Measurements from ENCODE around the gene GRID1. TPM values are rescaled to one million over a fixed set of nuclear protein-coding genes. Genes with fewer than 3 reads are reported as not detected.

GRID1 gene
- total RNA-seq, 1 experiment from 2014 or later, result 0.37 TPM

GRCh38 chr10:86373251-86373650 lies 6.7 kb upstream of the GRID1 start:
- no peak for TF ChIP-seq MAX (CRISPR knock-in tag; IDR thresholded peaks at IDR 0.05)
- no peak for TF ChIP-seq RORB (CRISPR knock-in tag; IDR thresholded peaks at IDR 0.05)
- TF ChIP-seq USF1 (CRISPR knock-in tag; IDR thresholded peaks at IDR 0.05), result no peak
- H3K27ac Mint-ChIP-seq, result no peak overlapping the region
- ATAC-seq (no peak), DNase-seq (ENCODE audit: low spot score) (peak; percentile 1)
- H3K4me1 Mint-ChIP-seq, result no peaks in the 10 kb centered on the region
- POLR2A ChIA-PET, result no interaction called here
- no peak overlapping the region for H3K4me3 Mint-ChIP-seq
- CTCF ChIA-PET, result interaction anchor here (0.6 kb wide), 1 partner anchor 259 kb away, joined by 3 read pairs; no protein-coding TSS in a partner anchor
- H3K9me3 Mint-ChIP-seq, result no peaks in the 10 kb centered on the region
- H3K36me3 Mint-ChIP-seq, result no peaks in the 10 kb centered on the region
- peaks cover 80% of the 10 kb centered on the region for H3K27me3 Mint-ChIP-seq (ENCODE audit: low read depth)

GRCh38 chr10:86372784-86373239 lies 6.2 kb upstream of the GRID1 start:
- Mint-ChIP-seq H3K27ac (no peak overlapping the region), H3K36me3 (no peaks in the 10 kb centered on the region), H3K4me3 (no peak overlapping the region), H3K9me3 (no peaks in the 10 kb centered on the region), H3K27me3 (ENCODE audit: low read depth) (peaks cover 82% of the 10 kb centered on the region), H3K4me1 (no peaks in the 10 kb centered on the region)
- no peak for TF ChIP-seq TEAD1 (CRISPR knock-in tag; IDR thresholded peaks at IDR 0.05)
- TF ChIP-seq CREM (CRISPR knock-in tag; IDR thresholded peaks at IDR 0.05), result no peak
- TF ChIP-seq, protein P1, sequence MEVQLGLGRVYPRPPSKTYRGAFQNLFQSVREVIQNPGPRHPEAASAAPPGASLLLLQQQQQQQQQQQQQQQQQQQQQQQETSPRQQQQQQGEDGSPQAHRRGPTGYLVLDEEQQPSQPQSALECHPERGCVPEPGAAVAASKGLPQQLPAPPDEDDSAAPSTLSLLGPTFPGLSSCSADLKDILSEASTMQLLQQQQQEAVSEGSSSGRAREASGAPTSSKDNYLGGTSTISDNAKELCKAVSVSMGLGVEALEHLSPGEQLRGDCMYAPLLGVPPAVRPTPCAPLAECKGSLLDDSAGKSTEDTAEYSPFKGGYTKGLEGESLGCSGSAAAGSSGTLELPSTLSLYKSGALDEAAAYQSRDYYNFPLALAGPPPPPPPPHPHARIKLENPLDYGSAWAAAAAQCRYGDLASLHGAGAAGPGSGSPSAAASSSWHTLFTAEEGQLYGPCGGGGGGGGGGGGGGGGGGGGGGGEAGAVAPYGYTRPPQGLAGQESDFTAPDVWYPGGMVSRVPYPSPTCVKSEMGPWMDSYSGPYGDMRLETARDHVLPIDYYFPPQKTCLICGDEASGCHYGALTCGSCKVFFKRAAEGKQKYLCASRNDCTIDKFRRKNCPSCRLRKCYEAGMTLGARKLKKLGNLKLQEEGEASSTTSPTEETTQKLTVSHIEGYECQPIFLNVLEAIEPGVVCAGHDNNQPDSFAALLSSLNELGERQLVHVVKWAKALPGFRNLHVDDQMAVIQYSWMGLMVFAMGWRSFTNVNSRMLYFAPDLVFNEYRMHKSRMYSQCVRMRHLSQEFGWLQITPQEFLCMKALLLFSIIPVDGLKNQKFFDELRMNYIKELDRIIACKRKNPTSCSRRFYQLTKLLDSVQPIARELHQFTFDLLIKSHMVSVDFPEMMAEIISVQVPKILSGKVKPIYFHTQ (CRISPR knock-in tag; IDR thresholded peaks at IDR 0.05), result no peak
- no peak for TF ChIP-seq NFATC4 (CRISPR knock-in tag; IDR thresholded peaks at IDR 0.05)
- TF ChIP-seq ESRRA (CRISPR knock-in tag; IDR thresholded peaks at IDR 0.05; ENCODE audit: borderline replicate concordance), result no peak
- TF ChIP-seq ZNF138 (CRISPR knock-in tag; conservative IDR thresholded peaks at IDR 0.05), result no peak
- no peak for TF ChIP-seq ATF3 (CRISPR knock-in tag; conservative IDR thresholded peaks at IDR 0.05)
- TF ChIP-seq ZNF532 (CRISPR knock-in tag; IDR thresholded peaks at IDR 0.05; ENCODE audit: borderline replicate concordance), result no peak
- ChIA-PET POLR2A (interaction anchor here (1.6 kb wide), 1 partner anchor 15 kb away, joined by 3 read pairs; no protein-coding TSS in a partner anchor), CTCF (no interaction called here)
- DNase-seq (ENCODE audit: low spot score) (peak; percentile 6), ATAC-seq (no peak)

GRCh38 chr10:86372119-86372783 lies 5.7 kb upstream of the GRID1 start:
- Mint-ChIP-seq H3K27ac (no peak overlapping the region), H3K9me3 (no peaks in the 10 kb centered on the region), H3K4me1 (no peaks in the 10 kb centered on the region), H3K27me3 (ENCODE audit: low read depth) (peaks cover 87% of the 10 kb centered on the region), H3K4me3 (no peak overlapping the region), H3K36me3 (no peaks in the 10 kb centered on the region)
- ChIA-PET CTCF (interaction anchor here (0.8 to 6.2 kb wide), 6 partner anchors 9 to 213 kb away, joined by 3 to 51 read pairs (median 4); no protein-coding TSS in a partner anchor), POLR2A (interaction anchor here (0.5 to 1.6 kb wide), 3 partner anchors 16 to 20 kb away, joined by 3 read pairs; no protein-coding TSS in a partner anchor)
- no peak for DNase-seq (ENCODE audit: low spot score)
- no peak for ATAC-seq
- no peak for TF ChIP-seq SP1 (CRISPR knock-in tag; conservative IDR thresholded peaks at IDR 0.05)
- no peak for TF ChIP-seq RORB (CRISPR knock-in tag; IDR thresholded peaks at IDR 0.05)
- TF ChIP-seq FOXJ3 (CRISPR knock-in tag; IDR thresholded peaks at IDR 0.05; ENCODE audit: borderline replicate concordance), result no peak
- no peak for TF ChIP-seq PRRX2 (CRISPR knock-in tag; IDR thresholded peaks at IDR 0.05)
- TF ChIP-seq E2F4 (CRISPR knock-in tag; IDR thresholded peaks at IDR 0.05; ENCODE audit: borderline replicate concordance, low read depth), result no peak
- TF ChIP-seq ATF2 (CRISPR knock-in tag; IDR thresholded peaks at IDR 0.05; ENCODE audit: borderline replicate concordance, low read depth), result no peak
- no peak for TF ChIP-seq TCF7 (CRISPR knock-in tag; IDR thresholded peaks at IDR 0.05; ENCODE audit: low read depth)
- no peak for TF ChIP-seq NFE2L1 (CRISPR knock-in tag; IDR thresholded peaks at IDR 0.05)
- TF ChIP-seq TEAD4 (CRISPR knock-in tag; IDR thresholded peaks at IDR 0.05), result no peak

Data from WTC11 (cell line).